Natural killer cell treated with Interleukin-12 subunit alpha and Interleukin-12 subunit beta and Interleukin-15 and Interleukin-18, amount 100 ng/mL, for 72 hours (primary cell): ENCODE measurements around the gene MPP7. TPM values are rescaled to one million over a fixed set of nuclear protein-coding genes. Genes with fewer than 3 reads are reported as not detected.
"Not testable (repeated sequence)": the region's sequence is repeated elsewhere in the genome, so short reads cannot be mapped to it uniquely, and the experiment has no call there.

Experiments
- ATAC-seq, 2 donors: fragments of 150-1000 bp; cut with Tn5 transposase in 1 of 2; sonication (Bioruptor Pico), chemical (Tn5 transposase) in 1 of 2; 2 replicates each; pipeline ENCODE4 v1.10.0; 2021
- DNase-seq: peaks from one replicate; pipeline ENCODE4 v3.0.0; 2022; ENCODE audit warnings: low spot score
- H3K27ac Mint-ChIP-seq, 2 donors: 1 replicate in 1 of 2; 2 replicates in 1 of 2; pipeline ENCODE4 v1.8.0; 2022; ENCODE audit warnings: mixed read lengths in 2 of 2, mild to moderate bottlenecking in 1 of 2, moderate library complexity in 1 of 2
- H3K27me3 Mint-ChIP-seq, 2 donors: 1 replicate in 1 of 2; 2 replicates in 1 of 2; pipeline ENCODE4 v1.8.0; 2022; ENCODE audit warnings: mixed read lengths in 2 of 2
- H3K36me3 Mint-ChIP-seq: one replicate; pipeline ENCODE4 v1.8.0; 2022; ENCODE audit warnings: mixed read lengths
- H3K4me1 Mint-ChIP-seq, 2 donors: 1 replicate in 1 of 2; 2 replicates in 1 of 2; pipeline ENCODE4 v1.8.0; 2022; ENCODE audit warnings: low read depth in 2 of 2, mixed read lengths in 2 of 2, mild to moderate bottlenecking in 1 of 2
- H3K4me3 Mint-ChIP-seq: one replicate; pipeline ENCODE4 v1.8.0; 2022; ENCODE audit warnings: mixed read lengths
- H3K9me3 Mint-ChIP-seq: 2 replicates; pipeline ENCODE4 v1.8.0; 2022; ENCODE audit warnings: mixed read lengths
- total RNA-seq, 2 donors: library from RNA; stranded (reverse); gene quantifications; one replicate each; pipeline ENCODE4 v1.2.3, GENCODE V29; 2022

MPP7 gene
- total RNA-seq, 2 donors from 2014 or later, result 1.7 to 2.7 TPM

- not testable (repeated sequence) for ATAC-seq, H3K4me3 Mint-ChIP-seq, H3K27me3 Mint-ChIP-seq, H3K36me3 Mint-ChIP-seq, H3K9me3 Mint-ChIP-seq, DNase-seq, H3K4me1 Mint-ChIP-seq
- peak overlapping the region in 1 of 2 donors; percentile 32 for H3K27ac Mint-ChIP-seq
Measured at GRCh38 chr10:28319061-28319460, 16.2 kb upstream of the MPP7 start.

GRCh38 chr10:28318626-28319025, 15.8 kb upstream of the MPP7 start:
- H3K4me3 Mint-ChIP-seq, result no peak overlapping the region
- no peak for ATAC-seq
- no peak for DNase-seq
- H3K27me3 Mint-ChIP-seq, result no peaks in the 10 kb centered on the region
- peaks cover 0 to 6% of the 10 kb centered on the region in 2 donors for H3K4me1 Mint-ChIP-seq
- H3K27ac Mint-ChIP-seq, result peak overlapping the region in 1 of 2 donors; percentile 32
- H3K9me3 Mint-ChIP-seq, result no peaks in the 10 kb centered on the region
- no peaks in the 10 kb centered on the region for H3K36me3 Mint-ChIP-seq

GRCh38 chr10:28317760-28318159, 14.9 kb upstream of the MPP7 start:
- no peak for DNase-seq
- peaks cover 0 to 6% of the 10 kb centered on the region in 2 donors for H3K4me1 Mint-ChIP-seq
- no peak overlapping the region for H3K4me3 Mint-ChIP-seq
- H3K27me3 Mint-ChIP-seq, result no peaks in the 10 kb centered on the region
- no peak overlapping the region for H3K27ac Mint-ChIP-seq
- H3K36me3 Mint-ChIP-seq, result no peaks in the 10 kb centered on the region
- ATAC-seq, result no peak
- no peaks in the 10 kb centered on the region for H3K9me3 Mint-ChIP-seq

- no peak overlapping the region for H3K27ac Mint-ChIP-seq
- no peak for DNase-seq
- peaks cover 0 to 6% of the 10 kb centered on the region in 2 donors for H3K4me1 Mint-ChIP-seq
- peaks cover 4% of the 10 kb centered on the region for H3K36me3 Mint-ChIP-seq
- H3K9me3 Mint-ChIP-seq, result no peaks in the 10 kb centered on the region
- no peaks in the 10 kb centered on the region for H3K27me3 Mint-ChIP-seq
- H3K4me3 Mint-ChIP-seq, result no peak overlapping the region
- ATAC-seq, result no peak
Measured at GRCh38 chr10:28316696-28317095, 13.8 kb upstream of the MPP7 start.

- Mint-ChIP-seq H3K27me3 (no peaks in the 10 kb centered on the region), H3K4me1 (peaks cover 4 to 6% of the 10 kb centered on the region in 2 donors), H3K4me3 (no peak overlapping the region), H3K27ac (no peak overlapping the region), H3K36me3 (peaks cover 4% of the 10 kb centered on the region), H3K9me3 (no peaks in the 10 kb centered on the region)
- ATAC-seq, result no peak
- no peak for DNase-seq
Measured at GRCh38 chr10:28315140-28315539, 12.3 kb upstream of the MPP7 start.

- Mint-ChIP-seq H3K27ac (no peak overlapping the region), H3K4me3 (no peak overlapping the region), H3K27me3 (no peaks in the 10 kb centered on the region), H3K4me1 (peaks cover 4 to 9% of the 10 kb centered on the region in 2 donors), H3K36me3 (peaks cover 4% of the 10 kb centered on the region), H3K9me3 (no peaks in the 10 kb centered on the region)
- DNase-seq, result no peak
- no peak for ATAC-seq
Measured at GRCh38 chr10:28314211-28314610, 11.3 kb upstream of the MPP7 start.

- no peak overlapping the region for H3K4me3 Mint-ChIP-seq
- H3K36me3 Mint-ChIP-seq, result peaks cover 4% of the 10 kb centered on the region
- ATAC-seq, result no peak
Measured at GRCh38 chr10:28312572-28312971, 9.7 kb upstream of the MPP7 start.

GRCh38 chr10:28311104-28311503, 8.2 kb upstream of the MPP7 start:
- H3K4me1 Mint-ChIP-seq, result peaks cover 4 to 5% of the 10 kb centered on the region in 2 donors
- DNase-seq, result no peak
- no peak overlapping the region for H3K27ac Mint-ChIP-seq
- no peaks in the 10 kb centered on the region for H3K27me3 Mint-ChIP-seq
- no peak for ATAC-seq
- H3K4me3 Mint-ChIP-seq, result no peak overlapping the region
- no peaks in the 10 kb centered on the region for H3K9me3 Mint-ChIP-seq
- H3K36me3 Mint-ChIP-seq, result peaks cover 4% of the 10 kb centered on the region

More at GRCh38 chr10:28312572-28312971, 9.7 kb upstream of the MPP7 start:
- DNase-seq, result no peak
- H3K27me3 Mint-ChIP-seq, result no peaks in the 10 kb centered on the region
- peaks cover 4 to 5% of the 10 kb centered on the region in 2 donors for H3K4me1 Mint-ChIP-seq
- no peaks in the 10 kb centered on the region for H3K9me3 Mint-ChIP-seq
- no peak overlapping the region for H3K27ac Mint-ChIP-seq

GRCh38 chr10:28307267-28307666, 4.4 kb upstream of the MPP7 start:
- Mint-ChIP-seq H3K9me3 (no peaks in the 10 kb centered on the region), H3K36me3 (peaks cover 2% of the 10 kb centered on the region), H3K27me3 (peaks cover 10 to 20% of the 10 kb centered on the region in 2 donors), H3K27ac (no peak overlapping the region), H3K4me3 (no peak overlapping the region), H3K4me1 (peaks cover 14 to 19% of the 10 kb centered on the region in 2 donors)
- ATAC-seq (no peak), DNase-seq (no peak)

- ATAC-seq (no peak), DNase-seq (no peak)
- Mint-ChIP-seq H3K4me1 (peaks cover 14 to 17% of the 10 kb centered on the region in 2 donors), H3K36me3 (no peaks in the 10 kb centered on the region), H3K9me3 (no peaks in the 10 kb centered on the region), H3K27me3 (peaks cover 10 to 20% of the 10 kb centered on the region in 2 donors), H3K4me3 (no peak overlapping the region), H3K27ac (no peak overlapping the region)
Measured at GRCh38 chr10:28305553-28305952, 2.7 kb upstream of the MPP7 start.

- Mint-ChIP-seq H3K27ac (no peak overlapping the region), H3K27me3 (peaks cover 10 to 20% of the 10 kb centered on the region in 2 donors), H3K4me3 (peak overlapping the region; percentile 95), H3K36me3 (no peaks in the 10 kb centered on the region), H3K4me1 (peaks cover 17 to 18% of the 10 kb centered on the region in 2 donors), H3K9me3 (no peaks in the 10 kb centered on the region)
- ATAC-seq, result no peak
- no peak for DNase-seq
Measured at GRCh38 chr10:28304032-28304571, 1.2 kb upstream of the MPP7 start.

GRCh38 chr10:28302012-28302637, 739 bp downstream of the MPP7 start:
- no peak overlapping the region for H3K27ac Mint-ChIP-seq
- H3K4me1 Mint-ChIP-seq, result peaks cover 22 to 24% of the 10 kb centered on the region in 2 donors
- H3K36me3 Mint-ChIP-seq, result no peaks in the 10 kb centered on the region
- H3K4me3 Mint-ChIP-seq, result peak overlapping the region; percentile 46
- ATAC-seq (no peak), DNase-seq (no peak)
- no peaks in the 10 kb centered on the region for H3K9me3 Mint-ChIP-seq
- H3K27me3 Mint-ChIP-seq, result peaks cover 10 to 20% of the 10 kb centered on the region in 2 donors

GRCh38 chr10:28300027-28300426, 2.8 kb downstream of the MPP7 start:
- DNase-seq (no peak), ATAC-seq (no peak)
- Mint-ChIP-seq H3K4me3 (no peak overlapping the region), H3K4me1 (peaks cover 24 to 25% of the 10 kb centered on the region in 2 donors), H3K9me3 (no peaks in the 10 kb centered on the region), H3K27ac (no peak overlapping the region), H3K27me3 (peaks cover 10 to 17% of the 10 kb centered on the region in 2 donors), H3K36me3 (no peaks in the 10 kb centered on the region)

GRCh38 chr10:28298951-28299350, 3.9 kb downstream of the MPP7 start:
- Mint-ChIP-seq H3K9me3 (no peaks in the 10 kb centered on the region), H3K27me3 (peaks cover 3 to 7% of the 10 kb centered on the region in 2 donors), H3K4me3 (peak overlapping the region; percentile 51), H3K36me3 (no peaks in the 10 kb centered on the region), H3K27ac (peak overlapping the region; percentile 41 to 56), H3K4me1 (peaks cover 19 to 21% of the 10 kb centered on the region in 2 donors)
- DNase-seq, result no peak
- ATAC-seq, result no peak
